Measurements from ENCODE around the gene RFLNA.

Gene RFLNA

DNA sequence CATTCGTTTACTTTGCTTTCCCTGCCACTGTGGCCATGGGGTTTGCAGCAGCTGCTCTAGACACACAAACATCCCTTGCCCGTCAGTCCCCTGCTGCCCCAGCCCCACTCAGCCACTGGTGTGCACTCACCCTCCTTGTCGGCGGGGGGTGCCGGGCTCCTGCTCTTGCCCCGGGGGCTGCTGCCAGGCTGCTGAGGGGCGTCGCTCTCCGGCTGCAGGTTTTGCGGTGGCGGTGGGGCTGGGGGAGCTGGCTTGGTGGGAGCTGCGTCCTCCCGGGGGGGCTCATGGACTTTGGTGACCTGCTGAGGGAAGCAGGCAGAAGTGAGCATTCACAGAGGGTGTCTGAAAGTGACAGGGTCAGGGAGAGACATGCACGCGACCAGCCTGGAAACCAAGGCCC lies 67.1 kb downstream of the RFLNA start:
- no peak for DNase-seq

DNA sequence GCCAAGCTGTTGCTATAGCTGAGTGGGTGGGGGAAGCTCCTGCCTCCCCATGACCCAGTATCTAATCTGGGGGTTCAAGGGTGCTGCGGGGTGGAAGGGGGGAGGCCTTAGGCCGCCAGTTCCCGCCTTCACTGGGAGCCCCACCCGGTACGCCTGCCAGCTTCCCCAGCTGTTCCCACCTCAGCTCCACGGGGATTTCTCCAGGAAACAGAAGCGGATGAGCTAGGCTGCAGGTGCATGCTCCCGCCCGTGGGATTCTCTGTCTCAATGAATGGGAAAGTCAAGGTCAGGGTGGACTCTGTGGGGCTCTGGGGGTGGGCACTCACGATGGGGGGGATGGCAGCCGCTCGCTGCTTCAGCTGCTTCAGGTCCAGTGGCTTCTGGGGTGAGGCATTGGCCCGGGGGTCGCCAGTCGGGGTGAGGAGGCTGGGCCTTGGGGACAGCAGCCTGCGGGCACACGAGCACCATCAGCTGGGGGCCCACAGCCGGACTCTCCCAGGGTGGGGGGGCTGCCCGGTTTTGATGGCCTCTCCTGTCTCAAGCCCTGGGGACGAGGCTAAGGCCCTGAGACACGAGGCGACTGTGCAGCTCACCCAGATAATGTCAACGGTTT lies 68.6 kb downstream of the RFLNA start:
- DNase-seq: no peak

DNA sequence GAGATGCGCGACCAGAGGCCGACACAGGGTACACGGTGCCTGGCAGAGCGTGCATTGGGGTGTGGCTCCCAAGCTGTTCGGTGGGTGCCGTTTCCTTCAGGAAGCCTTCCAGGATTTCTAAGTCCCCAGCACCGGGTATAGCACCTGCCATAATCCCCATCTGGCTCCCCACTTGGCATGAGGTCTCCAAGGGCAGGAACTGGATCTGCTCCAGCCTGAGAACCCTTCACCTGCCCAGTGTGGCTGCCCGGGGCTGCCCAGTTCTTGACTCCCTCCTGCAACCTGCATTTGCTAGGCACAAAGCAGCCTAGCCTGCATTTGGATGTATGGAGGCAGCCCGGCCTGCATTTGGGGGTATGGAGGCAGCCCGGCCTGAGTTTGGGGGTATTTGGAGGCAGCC lies 69.7 kb downstream of the RFLNA start:
- DNase-seq: no peak

Measured in kidney glomerular epithelial cell (primary cell).